ENCODE measurements around the gene TTC28. TPM values are rescaled to one million over a fixed set of nuclear protein-coding genes. Genes with fewer than 3 reads are reported as not detected.

Gene TTC28
- total RNA-seq, 1 donor from 2014 or later, result 70.8 TPM

GRCh38 chr22:27976586-27976985, 703.1 kb downstream of the TTC28 start:
- Mint-ChIP-seq H3K36me3 (ENCODE audit: low read depth, unreplicated experiment) (peaks cover 6% of the 10 kb centered on the region), H3K27me3 (ENCODE audit: unreplicated experiment) (peaks cover 2% of the 10 kb centered on the region), H3K27ac (ENCODE audit: unreplicated experiment) (no peak overlapping the region), H3K4me1 (ENCODE audit: unreplicated experiment) (no peaks in the 10 kb centered on the region), H3K9me3 (ENCODE audit: unreplicated experiment) (no peaks in the 10 kb centered on the region), H3K4me3 (ENCODE audit: unreplicated experiment) (no peak overlapping the region)
- no peak for DNase-seq (ENCODE audit: low spot score)
- TF ChIP-seq CTCF (IDR thresholded peaks at IDR 0.05; ENCODE audit: unreplicated experiment), result no peak

GRCh38 chr22:27975381-27976013, 704.1 kb downstream of the TTC28 start:
- peaks cover 2% of the 10 kb centered on the region for H3K27me3 Mint-ChIP-seq (ENCODE audit: unreplicated experiment)
- H3K36me3 Mint-ChIP-seq (ENCODE audit: low read depth, unreplicated experiment), result peaks cover 6% of the 10 kb centered on the region
- TF ChIP-seq CTCF (IDR thresholded peaks at IDR 0.05; ENCODE audit: unreplicated experiment), result no peak
- no peaks in the 10 kb centered on the region for H3K9me3 Mint-ChIP-seq (ENCODE audit: unreplicated experiment)
- H3K27ac Mint-ChIP-seq (ENCODE audit: unreplicated experiment), result no peak overlapping the region
- no peak for DNase-seq (ENCODE audit: low spot score)
- no peak overlapping the region for H3K4me3 Mint-ChIP-seq (ENCODE audit: unreplicated experiment)
- no peaks in the 10 kb centered on the region for H3K4me1 Mint-ChIP-seq (ENCODE audit: unreplicated experiment)

- no peaks in the 10 kb centered on the region for H3K9me3 Mint-ChIP-seq (ENCODE audit: unreplicated experiment)
- no peak for TF ChIP-seq CTCF (IDR thresholded peaks at IDR 0.05; ENCODE audit: unreplicated experiment)
- no peak overlapping the region for H3K4me3 Mint-ChIP-seq (ENCODE audit: unreplicated experiment)
- H3K36me3 Mint-ChIP-seq (ENCODE audit: low read depth, unreplicated experiment), result peaks cover 6% of the 10 kb centered on the region
- H3K27me3 Mint-ChIP-seq (ENCODE audit: unreplicated experiment), result peaks cover 2% of the 10 kb centered on the region
- H3K27ac Mint-ChIP-seq (ENCODE audit: unreplicated experiment), result no peak overlapping the region
- H3K4me1 Mint-ChIP-seq (ENCODE audit: unreplicated experiment), result no peaks in the 10 kb centered on the region
- no peak for DNase-seq (ENCODE audit: low spot score)
Observed at GRCh38 chr22:27973846-27974245, 705.8 kb downstream of the TTC28 start.

DNA sequence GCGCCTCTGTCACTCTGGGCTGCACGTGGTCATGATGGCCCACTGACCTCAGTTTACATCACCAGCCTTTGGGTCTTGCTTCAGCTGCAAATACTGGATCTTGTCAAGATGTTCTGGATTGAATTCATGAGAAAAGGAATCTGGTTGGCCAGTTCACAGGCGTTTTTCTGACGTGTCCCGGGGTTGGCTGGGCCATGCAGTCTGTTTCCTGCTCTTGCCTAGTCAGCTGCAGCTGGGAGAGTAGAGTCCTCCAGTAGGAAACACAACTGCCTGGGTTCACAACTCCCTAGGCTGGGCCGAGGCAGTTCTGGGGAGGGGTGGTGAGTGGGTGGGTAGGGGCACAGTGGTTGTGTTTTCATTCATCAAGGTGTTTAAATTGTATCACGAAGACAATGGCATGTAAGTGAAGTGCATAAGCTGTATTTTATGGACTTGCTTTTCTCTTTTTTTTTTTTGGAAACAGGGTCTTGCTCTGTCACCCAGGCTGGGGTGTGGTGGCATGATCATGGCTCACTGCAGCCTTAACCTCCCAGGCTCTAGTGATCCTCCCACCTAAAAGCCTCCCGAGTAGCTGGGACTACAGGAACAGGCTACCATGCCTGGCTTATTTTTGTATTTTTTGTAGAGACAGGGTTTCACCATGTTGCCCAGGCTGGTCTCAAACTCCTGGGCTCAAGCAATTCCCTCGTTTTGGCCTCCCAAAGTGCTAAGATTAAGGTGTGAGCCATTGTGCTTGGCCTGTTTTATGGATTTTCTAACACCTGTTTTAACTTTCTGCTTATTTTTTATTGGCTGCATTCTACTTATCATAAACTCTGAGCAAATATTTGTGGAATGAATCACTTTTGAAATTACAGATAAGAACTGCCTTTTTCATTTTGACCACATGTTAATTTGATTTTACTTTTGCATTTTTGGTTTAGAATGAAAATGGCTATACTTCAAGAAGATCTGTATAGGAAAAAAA, 706.6 kb downstream of the TTC28 start:
- no peak for DNase-seq (ENCODE audit: low spot score)
- TF ChIP-seq CTCF (IDR thresholded peaks at IDR 0.05; ENCODE audit: unreplicated experiment), result no peak
- no peak overlapping the region for H3K4me3 Mint-ChIP-seq (ENCODE audit: unreplicated experiment)
- peaks cover 6% of the 10 kb centered on the region for H3K36me3 Mint-ChIP-seq (ENCODE audit: low read depth, unreplicated experiment)
- no peak overlapping the region for H3K27ac Mint-ChIP-seq (ENCODE audit: unreplicated experiment)
- H3K27me3 Mint-ChIP-seq (ENCODE audit: unreplicated experiment), result peaks cover 2% of the 10 kb centered on the region
- H3K9me3 Mint-ChIP-seq (ENCODE audit: unreplicated experiment), result no peaks in the 10 kb centered on the region
- no peaks in the 10 kb centered on the region for H3K4me1 Mint-ChIP-seq (ENCODE audit: unreplicated experiment)

GRCh38 chr22:27971926-27972325, 707.7 kb downstream of the TTC28 start:
- Mint-ChIP-seq H3K4me1 (ENCODE audit: unreplicated experiment) (peaks cover 4% of the 10 kb centered on the region), H3K9me3 (ENCODE audit: unreplicated experiment) (no peaks in the 10 kb centered on the region), H3K4me3 (ENCODE audit: unreplicated experiment) (no peak overlapping the region), H3K36me3 (ENCODE audit: low read depth, unreplicated experiment) (peaks cover 6% of the 10 kb centered on the region), H3K27ac (ENCODE audit: unreplicated experiment) (no peak overlapping the region), H3K27me3 (ENCODE audit: unreplicated experiment) (peaks cover 2% of the 10 kb centered on the region)
- DNase-seq (ENCODE audit: low spot score), result no peak
- TF ChIP-seq CTCF (IDR thresholded peaks at IDR 0.05; ENCODE audit: unreplicated experiment), result no peak

All from endothelial cell (in vitro differentiated cells).